ENCODE results near the gene ACAD9.

DNA sequence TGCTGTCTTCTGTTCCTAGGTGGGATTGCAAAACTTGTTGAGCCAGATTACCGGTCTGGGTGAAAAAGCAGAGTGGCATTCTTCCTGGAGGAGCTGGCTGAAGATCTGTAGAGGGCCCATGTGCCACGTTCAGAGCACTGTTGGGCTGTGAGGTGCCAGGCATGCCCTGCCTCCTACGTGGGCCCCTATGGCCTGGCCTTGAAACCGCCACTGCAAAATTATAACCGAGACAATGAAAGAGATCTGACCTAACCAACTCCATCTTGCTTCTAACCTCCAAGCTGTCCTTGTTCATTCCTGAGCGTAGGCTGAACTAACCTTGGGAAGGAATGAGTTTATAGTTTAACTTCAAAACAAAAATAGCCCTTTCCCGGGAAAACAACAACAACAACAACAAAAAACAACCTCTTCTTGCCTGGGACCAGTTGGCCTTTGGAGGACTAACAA is 1.4 kb upstream of the ACAD9 start:
- TF ChIP-seq, protein P1, sequence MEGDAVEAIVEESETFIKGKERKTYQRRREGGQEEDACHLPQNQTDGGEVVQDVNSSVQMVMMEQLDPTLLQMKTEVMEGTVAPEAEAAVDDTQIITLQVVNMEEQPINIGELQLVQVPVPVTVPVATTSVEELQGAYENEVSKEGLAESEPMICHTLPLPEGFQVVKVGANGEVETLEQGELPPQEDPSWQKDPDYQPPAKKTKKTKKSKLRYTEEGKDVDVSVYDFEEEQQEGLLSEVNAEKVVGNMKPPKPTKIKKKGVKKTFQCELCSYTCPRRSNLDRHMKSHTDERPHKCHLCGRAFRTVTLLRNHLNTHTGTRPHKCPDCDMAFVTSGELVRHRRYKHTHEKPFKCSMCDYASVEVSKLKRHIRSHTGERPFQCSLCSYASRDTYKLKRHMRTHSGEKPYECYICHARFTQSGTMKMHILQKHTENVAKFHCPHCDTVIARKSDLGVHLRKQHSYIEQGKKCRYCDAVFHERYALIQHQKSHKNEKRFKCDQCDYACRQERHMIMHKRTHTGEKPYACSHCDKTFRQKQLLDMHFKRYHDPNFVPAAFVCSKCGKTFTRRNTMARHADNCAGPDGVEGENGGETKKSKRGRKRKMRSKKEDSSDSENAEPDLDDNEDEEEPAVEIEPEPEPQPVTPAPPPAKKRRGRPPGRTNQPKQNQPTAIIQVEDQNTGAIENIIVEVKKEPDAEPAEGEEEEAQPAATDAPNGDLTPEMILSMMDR (IDR thresholded peaks at IDR 0.05; ENCODE audit: insufficient read depth, low read length, poor library complexity, severe bottlenecking), result no peak
- no peak for TF ChIP-seq EZH2phosphoT487 (conservative IDR thresholded peaks at IDR 0.05; ENCODE audit: low read length)
